H1 (cell line): ENCODE results near the gene ADM. TPM values are rescaled to one million over a fixed set of nuclear protein-coding genes. Genes with fewer than 3 reads are reported as not detected.
A peak's percentile ranks its signal among the peaks of the same experiment; 100 is the strongest.

Experiments
- ASH2L ChIP-seq: fragments of 200-600, 300-600 bp; sonication (generic); IDR thresholded peaks from one replicate; pipeline ENCODE4 v1.7.1; 2017; ENCODE audit warnings: low read length
- BRCA1 ChIP-seq: IDR thresholded peaks from 2 replicates; pipeline ENCODE4 v1.6.1; 2012; ENCODE audit warnings: low read depth, low read length, improper control_type of control experiment
- CHD2 ChIP-seq: IDR thresholded peaks from 2 replicates; pipeline ENCODE4 v1.6.1; 2012; ENCODE audit warnings: low read length, improper control_type of control experiment
- EGR1 ChIP-seq: IDR thresholded peaks from 2 replicates; pipeline ENCODE4 v1.6.1; 2011; ENCODE audit warnings: low read depth, low read length, borderline replicate concordance
- JUND ChIP-seq: IDR thresholded peaks from 2 replicates; pipeline ENCODE4 v1.6.1; 2011; ENCODE audit warnings: mild to moderate bottlenecking, improper control_type of control experiment, low read length
- KDM4A ChIP-seq: IDR thresholded peaks from one replicate; pipeline ENCODE4 v1.7.1; 2012; ENCODE audit warnings: low read depth, mild to moderate bottlenecking, moderate library complexity, low read length, inconsistent platforms; ENCODE audit not compliant: severe bottlenecking
- POLR2A ChIP-seq, 2 experiments: IDR thresholded peaks; 1 replicate in 1 of 2; 2 replicates in 1 of 2; pipeline ENCODE4 v1.6.1; 2011; ENCODE audit warnings: low read depth in 2 of 2, low read length in 2 of 2, mild to moderate bottlenecking in 2 of 2; ENCODE audit errors: control extremely low read depth in 1 of 2
- RBBP5 ChIP-seq: IDR thresholded peaks from 2 replicates; pipeline ENCODE4 v1.7.1; 2012; ENCODE audit warnings: low read depth, mild to moderate bottlenecking, inconsistent platforms, low read length, moderate library complexity, borderline replicate concordance
- RXRA ChIP-seq: IDR thresholded peaks from 2 replicates; pipeline ENCODE4 v1.6.1; 2011; ENCODE audit warnings: low read depth, mild to moderate bottlenecking, low read length, moderate library complexity; ENCODE audit not compliant: insufficient read depth
- SAP30 ChIP-seq: fragments of 300-600 bp; sonication (generic); IDR thresholded peaks from 2 replicates; pipeline ENCODE4 v1.7.1; 2012; ENCODE audit warnings: low read length, moderate library complexity, mild to moderate bottlenecking, inconsistent platforms; ENCODE audit not compliant: insufficient read depth, insufficient replicate concordance
- TAF1 ChIP-seq: IDR thresholded peaks from 2 replicates; pipeline ENCODE4 v1.6.1; 2011; ENCODE audit warnings: mild to moderate bottlenecking, low read depth, low read length
- ZNF274 ChIP-seq: IDR thresholded peaks from 2 replicates; pipeline ENCODE4 v1.7.0; 2012; ENCODE audit warnings: low read length, borderline replicate concordance; ENCODE audit errors: extremely low read depth
- polyA plus RNA-seq, 7 experiments: library from polyadenylated mRNA; depleted of rRNA in 3 of 7; stranded (reverse) in 5 of 7; unstranded in 2 of 7; fragments of >200 nt in 5 of 7; fragments of 200-250 nt in 2 of 7; gene quantifications; 1 replicate in 5 of 7; 2 replicates in 1 of 7; 4 replicates in 1 of 7; pipeline versions ENCODE4 v1.2.1 to v1.2.3, GENCODE V29; 2011 to 2013; ENCODE audit warnings: missing spikeins in 2 of 7, mixed read lengths in 2 of 7
- total RNA-seq: library from RNA; stranded (reverse); fragmentation: NEBNext Ultra II Directional; extraction: Animal tissue kit (Norgen Biotek cat#: 25700); gene quantifications from 2 replicates; pipeline ENCODE4 v1.2.1, GENCODE V29; 2021
- TF ChIP-seq, protein P1 (sequence below), 3 experiments: IDR thresholded peaks; 1 replicate in 2 of 3; 2 replicates in 1 of 3; pipeline versions ENCODE4 v1.5.1 to v1.6.1; 2011; ENCODE audit warnings: low read length in 3 of 3, mild to moderate bottlenecking in 3 of 3, inconsistent platforms in 2 of 3, low read depth in 1 of 3, moderate library complexity in 1 of 3; ENCODE audit not compliant: insufficient read depth in 1 of 3; ENCODE audit errors: control extremely low read depth in 1 of 3
- TF ChIP-seq, protein P2 (sequence below): IDR thresholded peaks from 2 replicates; pipeline ENCODE4 v1.6.1; 2011; ENCODE audit warnings: low read depth, mild to moderate bottlenecking, low read length; ENCODE audit not compliant: insufficient read depth
- TF ChIP-seq, protein P3 (sequence below): IDR thresholded peaks from 2 replicates; pipeline ENCODE4 v1.6.1; 2012; ENCODE audit warnings: low read length, inconsistent platforms

Gene ADM
- total and polyA plus RNA-seq, 2 of the 8 experiments (the other 6 are each of a cell fraction or from before 2014, with no cell fraction given), result 94.1 to 95.6 TPM

GRCh38 chr11:10307400-10308200, 2.7 kb downstream of the ADM start (continued):
- TF ChIP-seq, protein P1, sequence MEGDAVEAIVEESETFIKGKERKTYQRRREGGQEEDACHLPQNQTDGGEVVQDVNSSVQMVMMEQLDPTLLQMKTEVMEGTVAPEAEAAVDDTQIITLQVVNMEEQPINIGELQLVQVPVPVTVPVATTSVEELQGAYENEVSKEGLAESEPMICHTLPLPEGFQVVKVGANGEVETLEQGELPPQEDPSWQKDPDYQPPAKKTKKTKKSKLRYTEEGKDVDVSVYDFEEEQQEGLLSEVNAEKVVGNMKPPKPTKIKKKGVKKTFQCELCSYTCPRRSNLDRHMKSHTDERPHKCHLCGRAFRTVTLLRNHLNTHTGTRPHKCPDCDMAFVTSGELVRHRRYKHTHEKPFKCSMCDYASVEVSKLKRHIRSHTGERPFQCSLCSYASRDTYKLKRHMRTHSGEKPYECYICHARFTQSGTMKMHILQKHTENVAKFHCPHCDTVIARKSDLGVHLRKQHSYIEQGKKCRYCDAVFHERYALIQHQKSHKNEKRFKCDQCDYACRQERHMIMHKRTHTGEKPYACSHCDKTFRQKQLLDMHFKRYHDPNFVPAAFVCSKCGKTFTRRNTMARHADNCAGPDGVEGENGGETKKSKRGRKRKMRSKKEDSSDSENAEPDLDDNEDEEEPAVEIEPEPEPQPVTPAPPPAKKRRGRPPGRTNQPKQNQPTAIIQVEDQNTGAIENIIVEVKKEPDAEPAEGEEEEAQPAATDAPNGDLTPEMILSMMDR (IDR thresholded peaks at IDR 0.05; ENCODE audit: control extremely low read depth in 1 of 3, insufficient read depth in 1 of 3, low read depth in 1 of 3, low read length in 3 of 3), result peak; percentile 78 to 92 (median 80)
- no peak for TF ChIP-seq ZNF274
- peak; percentile 86 for TF ChIP-seq JUND
- no peak for TF ChIP-seq TAF1
- TF ChIP-seq, protein P2, sequence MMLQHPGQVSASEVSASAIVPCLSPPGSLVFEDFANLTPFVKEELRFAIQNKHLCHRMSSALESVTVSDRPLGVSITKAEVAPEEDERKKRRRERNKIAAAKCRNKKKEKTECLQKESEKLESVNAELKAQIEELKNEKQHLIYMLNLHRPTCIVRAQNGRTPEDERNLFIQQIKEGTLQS, result 0 out of 2 replicates have a peak, but pooled peaks have one; percentile 45
- peak; percentile 50 for TF ChIP-seq KDM4A
- TF ChIP-seq BRCA1, result no peak; the same call in 1 of the 2 replicates
- TF ChIP-seq RBBP5, result peak; percentile 53
- no peak for TF ChIP-seq SAP30
- peak; percentile 98 for TF ChIP-seq RXRA
- no peak for TF ChIP-seq CHD2
- TF ChIP-seq EGR1, result peak; percentile 32; the same call in 1 of the 2 replicates
- TF ChIP-seq ASH2L, result peak; percentile 93
- TF ChIP-seq, protein P3, sequence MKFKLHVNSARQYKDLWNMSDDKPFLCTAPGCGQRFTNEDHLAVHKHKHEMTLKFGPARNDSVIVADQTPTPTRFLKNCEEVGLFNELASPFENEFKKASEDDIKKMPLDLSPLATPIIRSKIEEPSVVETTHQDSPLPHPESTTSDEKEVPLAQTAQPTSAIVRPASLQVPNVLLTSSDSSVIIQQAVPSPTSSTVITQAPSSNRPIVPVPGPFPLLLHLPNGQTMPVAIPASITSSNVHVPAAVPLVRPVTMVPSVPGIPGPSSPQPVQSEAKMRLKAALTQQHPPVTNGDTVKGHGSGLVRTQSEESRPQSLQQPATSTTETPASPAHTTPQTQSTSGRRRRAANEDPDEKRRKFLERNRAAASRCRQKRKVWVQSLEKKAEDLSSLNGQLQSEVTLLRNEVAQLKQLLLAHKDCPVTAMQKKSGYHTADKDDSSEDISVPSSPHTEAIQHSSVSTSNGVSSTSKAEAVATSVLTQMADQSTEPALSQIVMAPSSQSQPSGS, result peak; percentile 37
- TF ChIP-seq POLR2A (IDR thresholded peaks at IDR 0.05; ENCODE audit: control extremely low read depth in 1 of 2, low read depth in 2 of 2, low read length in 2 of 2), result peak in 1 of 2 experiments; percentile 89; a peak in 2 of 3 replicates
